Right forelimb (tissue), 1 donor: ENCODE results near the gene PYY.

ENCODE experiments used
- DNase-seq: peaks from one replicate; pipeline ENCODE4 v3.0.0-alpha.2; 2018

PYY gene

GRCh38 chr17:43914451-43914850 is 39.3 kb downstream of the PYY start:
- no peak for DNase-seq

- DNase-seq: no peak
Measured at GRCh38 chr17:43913584-43913983, 40.2 kb downstream of the PYY start.

- DNase-seq: no peak
Measured at GRCh38 chr17:43912635-43913304, 41.0 kb downstream of the PYY start.

- no peak for DNase-seq
Measured at GRCh38 chr17:43911904-43912303, 41.8 kb downstream of the PYY start.

- no peak for DNase-seq
Measured at GRCh38 chr17:43909537-43910231, 44.1 kb downstream of the PYY start.

- DNase-seq: peak; percentile 81
Measured at GRCh38 chr17:43907998-43908721, 45.6 kb downstream of the PYY start.

- peak; percentile 90 for DNase-seq
Measured at GRCh38 chr17:43907425-43907981, 46.2 kb downstream of the PYY start, which contains the start of gene MPP2. Gene MPP2 (minus strand): TSS chr17:43907536. CDS start chr17:43904460, 3,076 bp downstream.

- no peak for DNase-seq
Measured at GRCh38 chr17:43906951-43907424, 46.8 kb downstream of the PYY start.

GRCh38 chr17:43905985-43906852 is 47.5 kb downstream of the PYY start:
- DNase-seq: peak; percentile 84

GRCh38 chr17:43905400-43905984 is 48.2 kb downstream of the PYY start:
- DNase-seq: no peak
